Measurements from ENCODE around the gene MFSD2A. TPM values are rescaled to one million over a fixed set of nuclear protein-coding genes. Genes with fewer than 3 reads are reported as not detected.

MFSD2A gene
- total RNA-seq, 1 experiment from 2014 or later: 12.1 TPM

GRCh38 chr1:39926820-39927219 lies 28.1 kb upstream of the MFSD2A start:
- DNase-seq (no peak), ATAC-seq (no peak)
- TF ChIP-seq CTCF (conservative IDR thresholded peaks at IDR 0.05; ENCODE audit: low read depth, low read length) (no peak), EZH2phosphoT487 (IDR thresholded peaks at IDR 0.05; ENCODE audit: borderline replicate concordance, low read length) (no peak), EZH2 (IDR thresholded peaks at IDR 0.05; ENCODE audit: low read length, unreplicated experiment) (no peak)
- Histone ChIP-seq H3K9me2 (replicated peaks; ENCODE audit: low read length) (no peaks in the 10 kb centered on the region), H3K27ac (ENCODE audit: low read length) (no peak overlapping the region), H3K36me3 (ENCODE audit: low read depth, low read length) (no peaks in the 10 kb centered on the region), H3K4me3 (ENCODE audit: low read length) (no peak overlapping the region), H2AFZ (ENCODE audit: low read length) (no peak overlapping the region), H3K9ac (ENCODE audit: low read length) (no peak overlapping the region), H3K9me3 (ENCODE audit: low read length) (no peaks in the 10 kb centered on the region), H3K4me2 (ENCODE audit: low read length) (no peak overlapping the region), H3F3A (ENCODE audit: low read length, unreplicated experiment) (no peaks in the 10 kb centered on the region), H4K20me1 (ENCODE audit: low read length) (no peaks in the 10 kb centered on the region), H3K79me2 (ENCODE audit: low read length) (no peaks in the 10 kb centered on the region), H3K27me3 (ENCODE audit: low read length) (no peaks in the 10 kb centered on the region), H3K4me1 (ENCODE audit: insufficient read depth, low read length) (no peaks in the 10 kb centered on the region)
- intact Hi-C loops (cut with micrococcal nuclease): no loop called here
- ChIA-PET CTCF (no interaction called here), POLR2A (ENCODE audit: unreplicated experiment) (no interaction called here)
- BruUV-seq (replicated peaks): no TSS peak

- Histone ChIP-seq H3K9ac (ENCODE audit: low read length) (no peak overlapping the region), H3K4me1 (ENCODE audit: insufficient read depth, low read length) (no peaks in the 10 kb centered on the region), H4K20me1 (ENCODE audit: low read length) (no peaks in the 10 kb centered on the region), H3K79me2 (ENCODE audit: low read length) (no peaks in the 10 kb centered on the region), H3K4me3 (ENCODE audit: low read length) (no peak overlapping the region), H3K9me3 (ENCODE audit: low read length) (no peaks in the 10 kb centered on the region), H3K27me3 (ENCODE audit: low read length) (no peaks in the 10 kb centered on the region), H2AFZ (ENCODE audit: low read length) (no peak overlapping the region), H3K4me2 (ENCODE audit: low read length) (no peak overlapping the region), H3K9me2 (replicated peaks; ENCODE audit: low read length) (no peaks in the 10 kb centered on the region), H3K36me3 (ENCODE audit: low read depth, low read length) (no peaks in the 10 kb centered on the region), H3K27ac (ENCODE audit: low read length) (no peak overlapping the region), H3F3A (ENCODE audit: low read length, unreplicated experiment) (no peaks in the 10 kb centered on the region)
- POLR2A ChIA-PET (ENCODE audit: unreplicated experiment): no interaction called here
- TF ChIP-seq EZH2phosphoT487 (IDR thresholded peaks at IDR 0.05; ENCODE audit: borderline replicate concordance, low read length) (no peak), CTCF (conservative IDR thresholded peaks at IDR 0.05; ENCODE audit: low read depth, low read length) (no peak), EZH2 (IDR thresholded peaks at IDR 0.05; ENCODE audit: low read length, unreplicated experiment) (no peak)
- no TSS peak for BruUV-seq (replicated peaks)
- DNase-seq: no peak
- ATAC-seq: no peak
- CTCF ChIA-PET: no interaction called here
- intact Hi-C loops (cut with micrococcal nuclease): no loop called here
Observed at GRCh38 chr1:39927538-39927937, 27.4 kb upstream of the MFSD2A start.

- Histone ChIP-seq H3K4me2 (ENCODE audit: low read length) (no peak overlapping the region), H3F3A (ENCODE audit: low read length, unreplicated experiment) (no peaks in the 10 kb centered on the region), H4K20me1 (ENCODE audit: low read length) (no peaks in the 10 kb centered on the region), H3K27ac (ENCODE audit: low read length) (no peak overlapping the region), H3K27me3 (ENCODE audit: low read length) (no peaks in the 10 kb centered on the region), H3K4me1 (ENCODE audit: insufficient read depth, low read length) (no peaks in the 10 kb centered on the region), H3K4me3 (ENCODE audit: low read length) (no peak overlapping the region), H3K9ac (ENCODE audit: low read length) (no peak overlapping the region), H3K79me2 (ENCODE audit: low read length) (no peaks in the 10 kb centered on the region), H3K9me2 (replicated peaks; ENCODE audit: low read length) (no peaks in the 10 kb centered on the region), H2AFZ (ENCODE audit: low read length) (no peak overlapping the region), H3K9me3 (ENCODE audit: low read length) (no peaks in the 10 kb centered on the region), H3K36me3 (ENCODE audit: low read depth, low read length) (no peaks in the 10 kb centered on the region)
- DNase-seq: no peak
- no TSS peak for BruUV-seq (replicated peaks)
- POLR2A ChIA-PET (ENCODE audit: unreplicated experiment): no interaction called here
- TF ChIP-seq EZH2 (IDR thresholded peaks at IDR 0.05; ENCODE audit: low read length, unreplicated experiment) (no peak), EZH2phosphoT487 (IDR thresholded peaks at IDR 0.05; ENCODE audit: borderline replicate concordance, low read length) (no peak), CTCF (conservative IDR thresholded peaks at IDR 0.05; ENCODE audit: low read depth, low read length) (no peak)
- ATAC-seq: no peak
- intact Hi-C loops (cut with micrococcal nuclease): no loop called here
- CTCF ChIA-PET: no interaction called here
Observed at GRCh38 chr1:39928809-39929587, 25.9 kb upstream of the MFSD2A start.

All from PC-3 (cell line).